Measurements from ENCODE around the gene DENND2D.
"Not testable (repeated sequence)": the region's sequence is repeated elsewhere in the genome, so short reads cannot be mapped to it uniquely, and the experiment has no call there.

DNA sequence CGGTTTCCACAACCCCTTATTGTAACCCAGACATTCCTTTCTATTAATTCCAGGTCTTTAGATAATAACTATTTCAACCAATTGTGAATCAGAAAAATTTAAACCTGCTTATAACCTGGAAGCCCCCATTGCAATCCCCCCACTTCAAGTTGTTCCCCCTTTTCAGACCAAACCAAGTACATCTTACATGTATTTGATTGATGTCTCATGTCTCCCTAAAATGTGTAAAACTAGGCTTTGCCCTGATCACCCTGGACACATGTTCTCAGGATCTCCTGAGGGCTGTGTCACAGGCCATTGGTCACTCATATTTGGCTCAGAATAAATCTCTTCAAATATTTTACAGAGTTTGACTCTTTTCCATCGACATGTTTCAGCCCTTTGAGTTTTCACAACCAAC is 14.8 kb upstream of the DENND2D start:
- not testable (repeated sequence) for TF ChIP-seq CTCF, POLR2A (IDR thresholded peaks at IDR 0.05)
